Adrenal gland (tissue), 12 donors: ENCODE measurements around the gene G6PC1. TPM values are rescaled to one million over a fixed set of nuclear protein-coding genes. Genes with fewer than 3 reads are reported as not detected.
"Not testable (repeated sequence)": the region's sequence is repeated elsewhere in the genome, so short reads cannot be mapped to it uniquely, and the experiment has no call there.

Experiments used
- DNase-seq, 7 donors: peaks; one replicate each; pipeline ENCODE4 v3.0.0-alpha.2; 2019 to 2020
- H3K27ac ChIP-seq, 5 donors: fragments of 200-600 bp; sonication (generic) in 4 of 5; 1 replicate in 3 of 5; 2 replicates in 2 of 5; pipeline versions ENCODE4 v1.5.1 to v1.8.0; 2016 to 2020; ENCODE audit warnings: mild to moderate bottlenecking in 1 of 5
- H3K27me3 ChIP-seq: fragments of 200-600 bp; 2 replicates; pipeline ENCODE4 v1.8.0; 2021
- H3K36me3 ChIP-seq, 2 donors: fragments of 200-600 bp; replicated peaks in 1 of 2; 1 replicate in 1 of 2; 2 replicates in 1 of 2; pipeline versions ENCODE4 v1.5.1 to v1.8.0; 2018 to 2022
- H3K4me1 ChIP-seq, 2 donors: fragments of 200-600 bp; replicated peaks in 1 of 2; 1 replicate in 1 of 2; 2 replicates in 1 of 2; pipeline versions ENCODE4 v1.5.1 to v1.8.0; 2018 to 2021
- H3K4me3 ChIP-seq, 4 donors: fragments of 200-600 bp; sonication (generic) in 3 of 4; one replicate each; pipeline ENCODE4 v1.5.1; 2016 to 2018
- H3K9me3 ChIP-seq, 3 donors: fragments of 200-600 bp; sonication (generic) in 1 of 3; replicated peaks in 1 of 3; 1 replicate in 2 of 3; 2 replicates in 1 of 3; pipeline versions ENCODE4 v1.5.1 to v1.8.0; 2016 to 2021
- CTCF ChIP-seq, 6 experiments: fragments of 450-650 bp in 4 of 6; fragments of 200-600 bp in 2 of 6; sonication (generic) in 1 of 6; IDR thresholded peaks; 1 replicate in 5 of 6; 2 replicates in 1 of 6; pipeline versions ENCODE4 v1.5.1 to v1.8.0; 2016 to 2021; ENCODE audit warnings: antibody characterized with exemption in 6 of 6, mild to moderate bottlenecking in 2 of 6, moderate library complexity in 1 of 6
- POLR2A ChIP-seq, 2 donors: fragments of 450-650 bp; IDR thresholded peaks; one replicate each; pipeline ENCODE4 v1.6.1; 2017; ENCODE audit warnings: antibody characterized with exemption in 2 of 2, mild to moderate bottlenecking in 2 of 2, moderate library complexity in 1 of 2
- WGBS, 4 donors: extraction: QIAGEN DNeasy Blood & Tissue Kit in 2 of 4; methylation state at CpG; one replicate each; pipeline versions ENCODE4 v1.1.5 to v1.1.7; 2013 to 2017; 5-methylcytosine and 5-hydroxymethylcytosine counted together
- intact Hi-C, 2 donors: fragments of 100-400 bp; cut with DNase I; formaldehyde crosslinking; loops; one replicate each; pipeline versions ENCODE4 v1.14.1 to v1.15.0; 2022 to 2023
- polyA plus RNA-seq, 3 donors: library from polyadenylated mRNA; stranded (reverse); fragments of 200-250 nt in 2 of 3; fragments of 350-450 nt in 1 of 3; fragmentation: Illumina TruSeq in 1 of 3; extraction: RNeasy Lipid Tissue Mini Kit (QIAGEN cat#74804) in 1 of 3; gene quantifications; one replicate each; pipeline ENCODE4 v1.2.3, GENCODE V29; 2013 to 2014
- total RNA-seq, 9 donors: library from RNA; depleted of rRNA in 4 of 9; stranded (reverse); fragments of >200 nt in 4 of 9; fragments of 120-200 nt in 1 of 9; fragmentation: NEBNext Ultra II Directional in 1 of 9; extraction: Animal tissue kit (Norgen Biotek cat#: 25700) in 1 of 9; gene quantifications; one replicate each; pipeline versions ENCODE4 v1.1.0 to v1.2.4, GENCODE V29; 2013 to 2023
- donor health status: healthy with polysubstance abuse.
- donor health status: Bipolar disorder and iron deficiency.
- donor health status: DM: yes; HTN: yes; CAD: no.
- donor health status: DM: no; HTN: no; CAD: no.
- donor health status: DM: no; HTN: no; CAD: no.
- donor health status: DM: yes; HTN: yes; CAD: no.

Gene G6PC1
- total and polyA plus RNA-seq, 12 donors, result 0.09 to 0.18 (median 0.14) TPM; not detected in 8

- H3K27ac ChIP-seq, result peak overlapping the region in 2 of 5 donors; percentile 54 to 75
- intact Hi-C loops, result no loop called here
- H3K4me1 ChIP-seq, result peaks cover 14 to 37% of the 10 kb centered on the region in 2 donors
- H3K9me3 ChIP-seq, result no peaks in the 10 kb centered on the region
- H3K27me3 ChIP-seq, result no peaks in the 10 kb centered on the region
- no peaks in the 10 kb centered on the region for H3K36me3 ChIP-seq
- H3K4me3 ChIP-seq, result peak overlapping the region in 1 of 4 donors; percentile 56
- DNase-seq, result peak in 1 of 7 donors; percentile 47
- WGBS, 4 donors, result 31 to 62% (median 49%) methylated on average over 4 of the region's 4 CpGs
- TF ChIP-seq POLR2A (IDR thresholded peaks at IDR 0.05), result no peak
- peak in 1 of 6 experiments; percentile 4 for TF ChIP-seq CTCF (IDR thresholded peaks at IDR 0.05)
These were observed 47.6 kb upstream of the G6PC1 start for GRCh38 chr17:42853004-42853403.

- peak overlapping the region in 2 of 4 donors; percentile 6 to 56 for H3K4me3 ChIP-seq
- H3K9me3 ChIP-seq, result no peaks in the 10 kb centered on the region
- WGBS, 4 donors, result 71 to 79% (median 75%) methylated on average over 5 of the region's 5 CpGs
- no peak for TF ChIP-seq CTCF (IDR thresholded peaks at IDR 0.05)
- TF ChIP-seq POLR2A (IDR thresholded peaks at IDR 0.05), result no peak
- H3K27ac ChIP-seq, result peak overlapping the region in 1 of 5 donors; percentile 24
- intact Hi-C loops, result no loop called here
- no peaks in the 10 kb centered on the region for H3K27me3 ChIP-seq
- no peak for DNase-seq
- no peaks in the 10 kb centered on the region for H3K36me3 ChIP-seq
- peaks cover 14 to 37% of the 10 kb centered on the region in 2 donors for H3K4me1 ChIP-seq
These were observed 47.0 kb upstream of the G6PC1 start for GRCh38 chr17:42853597-42853967.

GRCh38 chr17:42853968-42854790 is 46.4 kb upstream of the G6PC1 start:
- WGBS, 4 donors, result 79 to 84% (median 80%) methylated on average over 11 to 15 of the region's 15 CpGs
- Histone ChIP-seq H3K27me3 (no peaks in the 10 kb centered on the region), H3K9me3 (no peaks in the 10 kb centered on the region), H3K4me3 (peak overlapping the region in 2 of 4 donors; percentile 6 to 56), H3K4me1 (peaks cover 14 to 37% of the 10 kb centered on the region in 2 donors), H3K36me3 (no peaks in the 10 kb centered on the region), H3K27ac (peak overlapping the region in 1 of 5 donors; percentile 24)
- DNase-seq, result no peak
- no peak for TF ChIP-seq CTCF (IDR thresholded peaks at IDR 0.05)
- TF ChIP-seq POLR2A (IDR thresholded peaks at IDR 0.05), result no peak
- intact Hi-C loops, result no loop called here

- Histone ChIP-seq H3K27me3 (no peaks in the 10 kb centered on the region), H3K36me3 (no peaks in the 10 kb centered on the region), H3K4me3 (no peak overlapping the region), H3K4me1 (peaks cover 13 to 29% of the 10 kb centered on the region in 2 donors), H3K27ac (no peak overlapping the region), H3K9me3 (no peaks in the 10 kb centered on the region)
- intact Hi-C loops, result no loop called here
- DNase-seq, result peak in 1 of 7 donors; percentile 16
- WGBS, 4 donors, result 75 to 81% (median 77%) methylated on average over 4 to 8 of the region's 8 CpGs
- no peak for TF ChIP-seq CTCF (IDR thresholded peaks at IDR 0.05)
- no peak for TF ChIP-seq POLR2A (IDR thresholded peaks at IDR 0.05)
These were observed 45.5 kb upstream of the G6PC1 start for GRCh38 chr17:42855048-42855596.

- H3K4me1 ChIP-seq, result peaks cover 4 to 24% of the 10 kb centered on the region in 2 donors
- intact Hi-C loops, DNase-seq, H3K36me3 ChIP-seq, H3K27ac ChIP-seq, H3K27me3 ChIP-seq, H3K4me3 ChIP-seq, H3K9me3 ChIP-seq: not testable (repeated sequence)
- WGBS, 4 donors, result 80 to 95% (median 91%) methylated on average over 5 to 8 of the region's 8 CpGs
These were observed 44.5 kb upstream of the G6PC1 start for GRCh38 chr17:42856093-42856492.

- 84 to 94% (median 90%) methylated on average over 5 to 6 of the region's 8 CpGs for WGBS, 4 donors
- H3K4me3 ChIP-seq, H3K27ac ChIP-seq, intact Hi-C loops, DNase-seq, H3K27me3 ChIP-seq, H3K36me3 ChIP-seq, H3K9me3 ChIP-seq: not testable (repeated sequence)
- H3K4me1 ChIP-seq, result peaks cover 4 to 24% of the 10 kb centered on the region in 2 donors
These were observed 44.1 kb upstream of the G6PC1 start for GRCh38 chr17:42856516-42856915.
